ENCODE measurements around the gene TTC32.

The TTC32 gene

GRCh38 chr2:19876751-19877150 lies 25.0 kb downstream of the TTC32 start:
- Histone ChIP-seq H3K4me1 (no peaks in the 10 kb centered on the region), H3K9me3 (no peaks in the 10 kb centered on the region), H3K27me3 (no peaks in the 10 kb centered on the region), H3K27ac (no peak overlapping the region), H3K4me3 (no peak overlapping the region), H3K36me3 (no peaks in the 10 kb centered on the region)
- intact Hi-C loops (cut with DNase I; ENCODE audit: low total_unique reads) = no loop called here
- TF ChIP-seq CTCF (IDR thresholded peaks at IDR 0.05) = no peak
- DNase-seq = no peak

- no peak for DNase-seq
- no peak for TF ChIP-seq CTCF (IDR thresholded peaks at IDR 0.05)
- no peaks in the 10 kb centered on the region for H3K36me3 ChIP-seq
- intact Hi-C loops (cut with DNase I; ENCODE audit: low total_unique reads) = no loop called here
- H3K27me3 ChIP-seq = no peaks in the 10 kb centered on the region
- H3K27ac ChIP-seq = no peak overlapping the region
- H3K4me1 ChIP-seq = no peaks in the 10 kb centered on the region
- H3K9me3 ChIP-seq = no peaks in the 10 kb centered on the region
- H3K4me3 ChIP-seq = no peak overlapping the region
Measured at GRCh38 chr2:19875280-19875679, 26.5 kb downstream of the TTC32 start.

- no peak for DNase-seq
- Histone ChIP-seq H3K27ac (no peak overlapping the region), H3K36me3 (no peaks in the 10 kb centered on the region), H3K27me3 (no peaks in the 10 kb centered on the region), H3K4me3 (no peak overlapping the region), H3K4me1 (no peaks in the 10 kb centered on the region), H3K9me3 (no peaks in the 10 kb centered on the region)
- intact Hi-C loops (cut with DNase I; ENCODE audit: low total_unique reads) = no loop called here
- TF ChIP-seq CTCF (IDR thresholded peaks at IDR 0.05) = no peak
Measured at GRCh38 chr2:19874726-19875125, 27.1 kb downstream of the TTC32 start.

- no peaks in the 10 kb centered on the region for H3K36me3 ChIP-seq
- H3K4me1 ChIP-seq = peaks cover 0 to 12% (median 9%) of the 10 kb centered on the region in 4 donors
- H3K4me3 ChIP-seq = no peak overlapping the region
- intact Hi-C loops (cut with DNase I; ENCODE audit: low total_unique reads) = no loop called here
- TF ChIP-seq CTCF (IDR thresholded peaks at IDR 0.05) = no peak
- H3K9me3 ChIP-seq = no peaks in the 10 kb centered on the region
- H3K27me3 ChIP-seq = no peaks in the 10 kb centered on the region
- H3K27ac ChIP-seq = no peak overlapping the region
- DNase-seq = no peak
Measured at GRCh38 chr2:19873014-19873413, 28.8 kb downstream of the TTC32 start.

- Histone ChIP-seq H3K4me3 (no peak overlapping the region), H3K4me1 (peaks cover 0 to 13% (median 9%) of the 10 kb centered on the region in 4 donors), H3K27me3 (no peaks in the 10 kb centered on the region), H3K27ac (no peak overlapping the region), H3K9me3 (no peaks in the 10 kb centered on the region), H3K36me3 (no peaks in the 10 kb centered on the region)
- DNase-seq = peak in 1 of 2 donors; percentile 23
- intact Hi-C loops (cut with DNase I; ENCODE audit: low total_unique reads) = no loop called here
- no peak for TF ChIP-seq CTCF (IDR thresholded peaks at IDR 0.05)
Measured at GRCh38 chr2:19872302-19872701, 29.5 kb downstream of the TTC32 start.

GRCh38 chr2:19871836-19872235 lies 29.9 kb downstream of the TTC32 start:
- no peaks in the 10 kb centered on the region for H3K27me3 ChIP-seq
- peaks cover 0 to 13% (median 9%) of the 10 kb centered on the region in 4 donors for H3K4me1 ChIP-seq
- no peak for TF ChIP-seq CTCF (IDR thresholded peaks at IDR 0.05)
- H3K36me3 ChIP-seq = no peaks in the 10 kb centered on the region
- H3K4me3 ChIP-seq = no peak overlapping the region
- DNase-seq = peak in 1 of 2 donors; percentile 33
- H3K27ac ChIP-seq = no peak overlapping the region
- H3K9me3 ChIP-seq = no peaks in the 10 kb centered on the region
- intact Hi-C loops (cut with DNase I; ENCODE audit: low total_unique reads) = no loop called here

Data from tibial artery (tissue), 4 donors.